K562 (cell line): Measurements from ENCODE around the gene DEF6. TPM values are rescaled to one million over a fixed set of nuclear protein-coding genes. Genes with fewer than 3 reads are reported as not detected.
A peak's percentile ranks its signal among the peaks of the same experiment; 100 is the strongest.

Experiments
- BRF1 ChIP-seq: IDR thresholded peaks from 3 replicates; pipeline ENCODE4 v1.6.1; 2011; ENCODE audit warnings: borderline replicate concordance, mild to moderate bottlenecking; ENCODE audit not compliant: insufficient read length; ENCODE audit errors: extremely low read depth
- CC2D1A ChIP-seq: fragments of 450-650 bp; IDR thresholded peaks from 2 replicates; pipeline ENCODE4 v1.6.1; 2017; ENCODE audit warnings: mild to moderate bottlenecking
- EZH2 ChIP-seq: IDR thresholded peaks from 2 replicates; pipeline ENCODE4 v1.6.1; 2012; ENCODE audit warnings: low read depth, mild to moderate bottlenecking, inconsistent platforms, low read length, borderline replicate concordance
- FOXA1 ChIP-seq: fragments of 450-650 bp; IDR thresholded peaks from 2 replicates; pipeline ENCODE4 v1.6.1; 2016; ENCODE audit warnings: mild to moderate bottlenecking, borderline replicate concordance
- KDM5B ChIP-seq: fragments of 200-600 bp; sonication (generic); IDR thresholded peaks from 2 replicates; pipeline ENCODE4 v1.6.1; 2012; ENCODE audit warnings: low read depth, mild to moderate bottlenecking, moderate library complexity, low read length, control low read depth, inconsistent platforms; ENCODE audit not compliant: insufficient replicate concordance
- MEIS2 ChIP-seq: fragments of 450-650 bp; IDR thresholded peaks from 2 replicates; pipeline ENCODE4 v1.6.1; 2014; ENCODE audit warnings: mild to moderate bottlenecking; ENCODE audit not compliant: partially characterized antibody
- NFE2 ChIP-seq: IDR thresholded peaks from 2 replicates; pipeline ENCODE4 v1.6.1; 2014; ENCODE audit warnings: antibody characterized with exemption, low read depth
- PHF20 ChIP-seq: fragments of 450-650 bp; IDR thresholded peaks from 2 replicates; pipeline ENCODE4 v1.6.1; 2018; ENCODE audit not compliant: partially characterized antibody
- POLR2AphosphoS2 ChIP-seq: IDR thresholded peaks from 2 replicates; pipeline ENCODE4 v1.6.1; 2012; ENCODE audit warnings: low read length, improper control_type of control experiment
- RB1 ChIP-seq: fragments of 450-650 bp; IDR thresholded peaks from 2 replicates; pipeline ENCODE4 v1.6.1; 2017; ENCODE audit warnings: low read depth, mild to moderate bottlenecking
- SMARCC2 ChIP-seq: fragments of 450-650 bp; IDR thresholded peaks from 2 replicates; pipeline ENCODE4 v1.6.1; 2017; ENCODE audit warnings: antibody characterized with exemption, moderate library complexity, mild to moderate bottlenecking, low read depth
- TAL1 ChIP-seq: fragments of 450-650 bp; IDR thresholded peaks from 2 replicates; pipeline ENCODE4 v1.6.1; 2016; ENCODE audit warnings: mild to moderate bottlenecking
- TCF3 ChIP-seq: sonication (generic); formaldehyde crosslinking; IDR thresholded peaks from 2 replicates; pipeline ENCODE4 v1.4.0; 2020; ENCODE audit warnings: mild to moderate bottlenecking, missing genetic modification reagents
- ZFX ChIP-seq: sonication (generic); formaldehyde crosslinking; IDR thresholded peaks from 2 replicates; pipeline ENCODE4 v1.8.0; 2022; ENCODE audit warnings: mild to moderate bottlenecking, missing genetic modification reagents, moderate library complexity
- ZNF12 ChIP-seq: sonication (generic); formaldehyde crosslinking; IDR thresholded peaks from 2 replicates; pipeline ENCODE4 v1.4.0; 2020; ENCODE audit warnings: mild to moderate bottlenecking, missing genetic modification reagents
- ZNF668 ChIP-seq: fragments of 250-450 bp; sonication (Bioruptor Pico); IDR thresholded peaks from 2 replicates; pipeline ENCODE4 v1.8.0; 2022; ENCODE audit warnings: mild to moderate bottlenecking, inconsistent platforms
- polyA plus RNA-seq, 8 experiments: library from polyadenylated mRNA; depleted of rRNA in 4 of 8; stranded (reverse) in 5 of 8; unstranded in 3 of 8; fragments of >200 nt; fragmentation: Nextera tagmentation in 2 of 8; fragmentation: Illumina TruSeq in 1 of 8; extraction: Ambion mirVana in 2 of 8; extraction: Trizol in 1 of 8; gene quantifications; 2 replicates each; pipeline versions ENCODE4 v1.2.1 to v1.2.3, GENCODE V29; 2011 to 2014; ENCODE audit warnings: inconsistent platforms in 1 of 8, missing spikeins in 1 of 8
- total RNA-seq, 7 experiments: library from RNA; depleted of rRNA in 6 of 7; stranded (reverse); fragments of >200 nt in 6 of 7; fragmentation: Illumina TruSeq in 2 of 7; extraction: Trizol in 2 of 7; gene quantifications; 2 replicates each; pipeline versions ENCODE4 v1.2.1 to v1.2.3, GENCODE V29; 2011 to 2021; ENCODE audit warnings: low replicate concordance in 1 of 7
- TF ChIP-seq, protein P1 (sequence below): sonication (generic); formaldehyde crosslinking; IDR thresholded peaks from 2 replicates; pipeline ENCODE4 v1.8.1; 2023; ENCODE audit warnings: missing genetic modification reagents, mild to moderate bottlenecking, borderline replicate concordance
- TF ChIP-seq, protein P2 (sequence below): fragments of 450-650 bp; IDR thresholded peaks from 2 replicates; pipeline ENCODE4 v1.6.1; 2016; ENCODE audit warnings: missing biosample characterization, missing genetic modification characterization
- TF ChIP-seq, protein P3 (sequence below): fragments of 450-650 bp; IDR thresholded peaks from 2 replicates; pipeline ENCODE4 v1.6.1; 2016
- TF ChIP-seq, protein P4 (sequence below): fragments of 450-650 bp; IDR thresholded peaks from 2 replicates; pipeline ENCODE4 v1.6.1; 2016; ENCODE audit warnings: low read depth, mild to moderate bottlenecking, moderate library complexity

Gene DEF6
- total and polyA plus RNA-seq, 9 of the 15 experiments (the other 6 are each of a cell fraction or from before 2014, with no cell fraction given) = 1.3 to 44.6 (median 22.7) TPM

DNA sequence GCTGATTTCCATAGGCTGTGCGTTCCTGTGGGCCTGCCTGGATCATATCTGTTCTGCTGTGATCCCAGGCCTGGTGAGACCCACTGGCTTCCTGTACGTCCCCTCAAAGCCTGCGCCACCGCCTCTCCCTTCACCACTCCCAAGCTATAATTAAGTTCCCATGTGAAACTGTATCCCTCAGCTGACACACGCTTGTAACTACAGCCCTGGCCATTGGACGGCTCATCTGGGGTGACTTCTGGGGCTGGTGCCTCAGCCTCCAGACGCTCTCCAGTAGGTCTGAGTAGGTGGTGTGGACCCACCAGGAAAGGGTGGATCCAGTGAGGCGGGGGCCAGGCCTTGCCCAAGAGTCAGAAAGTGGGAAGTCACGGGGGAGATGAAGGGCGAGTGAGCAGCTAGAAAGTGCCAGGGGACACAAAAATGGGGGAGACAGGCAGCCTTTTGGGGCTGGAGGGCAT lies 65.7 kb downstream of the DEF6 start (continued):
- TF ChIP-seq, protein P1, sequence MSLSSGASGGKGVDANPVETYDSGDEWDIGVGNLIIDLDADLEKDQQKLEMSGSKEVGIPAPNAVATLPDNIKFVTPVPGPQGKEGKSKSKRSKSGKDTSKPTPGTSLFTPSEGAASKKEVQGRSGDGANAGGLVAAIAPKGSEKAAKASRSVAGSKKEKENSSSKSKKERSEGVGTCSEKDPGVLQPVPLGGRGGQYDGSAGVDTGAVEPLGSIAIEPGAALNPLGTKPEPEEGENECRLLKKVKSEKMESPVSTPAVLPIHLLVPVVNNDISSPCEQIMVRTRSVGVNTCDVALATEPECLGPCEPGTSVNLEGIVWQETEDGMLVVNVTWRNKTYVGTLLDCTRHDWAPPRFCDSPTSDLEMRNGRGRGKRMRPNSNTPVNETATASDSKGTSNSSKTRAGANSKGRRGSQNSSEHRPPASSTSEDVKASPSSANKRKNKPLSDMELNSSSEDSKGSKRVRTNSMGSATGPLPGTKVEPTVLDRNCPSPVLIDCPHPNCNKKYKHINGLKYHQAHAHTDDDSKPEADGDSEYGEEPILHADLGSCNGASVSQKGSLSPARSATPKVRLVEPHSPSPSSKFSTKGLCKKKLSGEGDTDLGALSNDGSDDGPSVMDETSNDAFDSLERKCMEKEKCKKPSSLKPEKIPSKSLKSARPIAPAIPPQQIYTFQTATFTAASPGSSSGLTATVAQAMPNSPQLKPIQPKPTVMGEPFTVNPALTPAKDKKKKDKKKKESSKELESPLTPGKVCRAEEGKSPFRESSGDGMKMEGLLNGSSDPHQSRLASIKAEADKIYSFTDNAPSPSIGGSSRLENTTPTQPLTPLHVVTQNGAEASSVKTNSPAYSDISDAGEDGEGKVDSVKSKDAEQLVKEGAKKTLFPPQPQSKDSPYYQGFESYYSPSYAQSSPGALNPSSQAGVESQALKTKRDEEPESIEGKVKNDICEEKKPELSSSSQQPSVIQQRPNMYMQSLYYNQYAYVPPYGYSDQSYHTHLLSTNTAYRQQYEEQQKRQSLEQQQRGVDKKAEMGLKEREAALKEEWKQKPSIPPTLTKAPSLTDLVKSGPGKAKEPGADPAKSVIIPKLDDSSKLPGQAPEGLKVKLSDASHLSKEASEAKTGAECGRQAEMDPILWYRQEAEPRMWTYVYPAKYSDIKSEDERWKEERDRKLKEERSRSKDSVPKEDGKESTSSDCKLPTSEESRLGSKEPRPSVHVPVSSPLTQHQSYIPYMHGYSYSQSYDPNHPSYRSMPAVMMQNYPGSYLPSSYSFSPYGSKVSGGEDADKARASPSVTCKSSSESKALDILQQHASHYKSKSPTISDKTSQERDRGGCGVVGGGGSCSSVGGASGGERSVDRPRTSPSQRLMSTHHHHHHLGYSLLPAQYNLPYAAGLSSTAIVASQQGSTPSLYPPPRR (CRISPR knock-in tag) = no peak
- TF ChIP-seq BRF1 (no peak), MEIS2 (peak; percentile 56), EZH2 (no peak), ZNF12 (CRISPR knock-in tag) (no peak), TAL1 (no peak), KDM5B (peak; percentile 87), TCF3 (CRISPR knock-in tag) (peak; percentile 55), RB1 (no peak), POLR2AphosphoS2 (peak; percentile 57; the same call in 1 of the 2 replicates), SMARCC2 (no peak), FOXA1 (no peak), ZFX (CRISPR knock-in tag) (no peak; the same call in 1 of the 2 replicates), ZNF668 (CRISPR knock-in tag) (no peak), CC2D1A (peak; percentile 94; the same call in 1 of the 2 replicates), NFE2 (no peak), PHF20 (peak; percentile 28)
- TF ChIP-seq, protein P2, sequence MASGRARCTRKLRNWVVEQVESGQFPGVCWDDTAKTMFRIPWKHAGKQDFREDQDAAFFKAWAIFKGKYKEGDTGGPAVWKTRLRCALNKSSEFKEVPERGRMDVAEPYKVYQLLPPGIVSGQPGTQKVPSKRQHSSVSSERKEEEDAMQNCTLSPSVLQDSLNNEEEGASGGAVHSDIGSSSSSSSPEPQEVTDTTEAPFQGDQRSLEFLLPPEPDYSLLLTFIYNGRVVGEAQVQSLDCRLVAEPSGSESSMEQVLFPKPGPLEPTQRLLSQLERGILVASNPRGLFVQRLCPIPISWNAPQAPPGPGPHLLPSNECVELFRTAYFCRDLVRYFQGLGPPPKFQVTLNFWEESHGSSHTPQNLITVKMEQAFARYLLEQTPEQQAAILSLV (tag) = no peak
- TF ChIP-seq, protein P3, sequence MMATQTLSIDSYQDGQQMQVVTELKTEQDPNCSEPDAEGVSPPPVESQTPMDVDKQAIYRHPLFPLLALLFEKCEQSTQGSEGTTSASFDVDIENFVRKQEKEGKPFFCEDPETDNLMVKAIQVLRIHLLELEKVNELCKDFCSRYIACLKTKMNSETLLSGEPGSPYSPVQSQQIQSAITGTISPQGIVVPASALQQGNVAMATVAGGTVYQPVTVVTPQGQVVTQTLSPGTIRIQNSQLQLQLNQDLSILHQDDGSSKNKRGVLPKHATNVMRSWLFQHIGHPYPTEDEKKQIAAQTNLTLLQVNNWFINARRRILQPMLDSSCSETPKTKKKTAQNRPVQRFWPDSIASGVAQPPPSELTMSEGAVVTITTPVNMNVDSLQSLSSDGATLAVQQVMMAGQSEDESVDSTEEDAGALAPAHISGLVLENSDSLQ = peak; percentile 67
- TF ChIP-seq, protein P4, sequence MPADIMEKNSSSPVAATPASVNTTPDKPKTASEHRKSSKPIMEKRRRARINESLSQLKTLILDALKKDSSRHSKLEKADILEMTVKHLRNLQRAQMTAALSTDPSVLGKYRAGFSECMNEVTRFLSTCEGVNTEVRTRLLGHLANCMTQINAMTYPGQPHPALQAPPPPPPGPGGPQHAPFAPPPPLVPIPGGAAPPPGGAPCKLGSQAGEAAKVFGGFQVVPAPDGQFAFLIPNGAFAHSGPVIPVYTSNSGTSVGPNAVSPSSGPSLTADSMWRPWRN = peak; percentile 52; the same call in 1 of the 2 replicates
